ENCODE measurements around the gene DENND10. TPM values are rescaled to one million over a fixed set of nuclear protein-coding genes. Genes with fewer than 3 reads are reported as not detected.

The DENND10 gene
- total RNA-seq, 2 donors from 2014 or later: 23.3 to 42.7 TPM

GRCh38 chr10:119079599-119080520, 24.1 kb upstream of the DENND10 start:
- intact Hi-C loops (cut with DNase I): loop anchor here (2.0 kb wide), 1 partner anchor 49 kb away; no protein-coding TSS in a partner anchor
- peak; percentile 75 for DNase-seq
- TF ChIP-seq CTCF (IDR thresholded peaks at IDR 0.05): no peak
- H3K4me3 ChIP-seq: peak overlapping the region; percentile 93
- peak overlapping the region; percentile 99 to 100 for H3K9ac ChIP-seq (ENCODE audit: low read depth in 2 of 2, low read length in 2 of 2)
- H3K36me3 ChIP-seq: no peaks in the 10 kb centered on the region
- no peaks in the 10 kb centered on the region for H3K9me3 ChIP-seq
- H3K4me1 ChIP-seq: no peaks in the 10 kb centered on the region
- H3K27me3 ChIP-seq: no peaks in the 10 kb centered on the region
- H3K27ac ChIP-seq: peak overlapping the region; percentile 97

- Histone ChIP-seq H3K9ac (ENCODE audit: low read depth in 2 of 2, low read length in 2 of 2) (peak within 1 kb of the TSS; percentile 99 to 100), H3K9me3 (no peaks in the 10 kb centered on the region), H3K4me1 (no peaks in the 10 kb centered on the region), H3K27me3 (no peaks in the 10 kb centered on the region), H3K36me3 (no peaks in the 10 kb centered on the region), H3K4me3 (peak within 1 kb of the TSS; percentile 93), H3K27ac (peak within 1 kb of the TSS; percentile 97)
- TF ChIP-seq CTCF (IDR thresholded peaks at IDR 0.05): no peak
- intact Hi-C loops (cut with DNase I): loop anchor here (2.0 kb wide), 1 partner anchor 50 kb away; no protein-coding TSS in a partner anchor
- DNase-seq: peak; percentile 94
These were observed 23.2 kb upstream of the DENND10 start, which contains the start of gene EIF3A for GRCh38 chr10:119080521-119081259. TSS of gene EIF3A (minus strand) at chr10:119080817. CDS start at chr10:119080676, 141 bp downstream.

GRCh38 chr10:119084896-119085295, 19.0 kb upstream of the DENND10 start:
- DNase-seq: no peak
- Histone ChIP-seq H3K27me3 (no peaks in the 10 kb centered on the region), H3K27ac (no peak overlapping the region), H3K4me3 (no peak overlapping the region), H3K36me3 (no peaks in the 10 kb centered on the region), H3K9ac (ENCODE audit: low read depth in 2 of 2, low read length in 2 of 2) (no peak overlapping the region), H3K4me1 (no peaks in the 10 kb centered on the region), H3K9me3 (no peaks in the 10 kb centered on the region)
- intact Hi-C loops (cut with DNase I): no loop called here
- TF ChIP-seq CTCF (IDR thresholded peaks at IDR 0.05): no peak

GRCh38 chr10:119087271-119087882, 16.5 kb upstream of the DENND10 start:
- no peak for TF ChIP-seq CTCF (IDR thresholded peaks at IDR 0.05)
- no peaks in the 10 kb centered on the region for H3K4me1 ChIP-seq

More at GRCh38 chr10:119087271-119087882, 16.5 kb upstream of the DENND10 start:
- intact Hi-C loops (cut with DNase I): no loop called here
- H3K9ac ChIP-seq (ENCODE audit: low read depth in 2 of 2, low read length in 2 of 2): peak overlapping the region in 1 of 2 donors; percentile 40
- H3K36me3 ChIP-seq: no peaks in the 10 kb centered on the region
- H3K4me3 ChIP-seq: no peak overlapping the region
- no peak for DNase-seq
- no peak overlapping the region for H3K27ac ChIP-seq
- no peaks in the 10 kb centered on the region for H3K9me3 ChIP-seq
- no peaks in the 10 kb centered on the region for H3K27me3 ChIP-seq
